ENCODE results near the gene ANKRD29.

ANKRD29 gene

GRCh38 chr18:23612434-23613090 lies 50.1 kb downstream of the ANKRD29 start:
- no peak for DNase-seq

- no peak for DNase-seq
Measured at GRCh38 chr18:23609390-23610023, 53.2 kb downstream of the ANKRD29 start.

GRCh38 chr18:23608211-23608610 lies 54.5 kb downstream of the ANKRD29 start:
- no peak for DNase-seq

GRCh38 chr18:23605941-23606340 lies 56.8 kb downstream of the ANKRD29 start:
- DNase-seq = no peak

DNA sequence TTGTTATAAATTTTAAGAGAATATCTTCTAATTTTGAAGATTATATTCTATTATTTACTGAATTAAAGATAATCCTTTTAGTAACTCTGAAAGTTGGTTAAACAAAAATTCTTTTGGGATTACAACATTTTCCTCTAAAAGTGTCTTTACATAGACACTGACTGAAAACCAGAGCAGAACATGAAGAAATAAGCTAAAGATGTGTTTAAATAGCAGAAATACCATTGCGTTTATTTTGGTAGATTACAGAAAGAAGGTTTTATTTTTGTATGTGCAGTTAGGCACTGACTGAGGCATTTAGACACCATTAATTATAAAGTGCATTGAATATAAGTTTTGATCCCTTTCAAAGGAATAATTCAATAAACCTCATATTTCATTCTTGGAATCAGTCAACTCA lies 62.9 kb downstream of the ANKRD29 start:
- DNase-seq = no peak

GRCh38 chr18:23596183-23596582 lies 66.5 kb downstream of the ANKRD29 start:
- no peak for DNase-seq

DNA sequence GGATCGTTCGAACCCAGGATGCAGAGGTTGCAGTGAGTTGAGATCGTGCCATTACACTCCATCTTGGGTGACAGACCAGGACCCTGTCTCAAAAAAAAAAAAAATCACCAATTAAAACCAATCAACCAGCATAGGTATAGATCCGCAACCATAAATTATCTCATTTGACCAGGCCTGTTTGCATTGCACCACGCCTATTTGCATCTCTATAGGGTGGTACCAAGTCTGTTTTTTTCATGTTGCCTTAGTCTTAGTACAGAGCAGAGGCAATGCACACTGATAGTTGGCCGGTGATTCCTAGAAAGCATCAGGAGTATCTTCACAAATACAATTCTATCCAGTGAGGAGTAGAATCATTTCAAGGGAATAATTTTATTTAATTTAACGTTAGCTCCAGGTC lies 67.1 kb downstream of the ANKRD29 start:
- no peak for DNase-seq

DNA sequence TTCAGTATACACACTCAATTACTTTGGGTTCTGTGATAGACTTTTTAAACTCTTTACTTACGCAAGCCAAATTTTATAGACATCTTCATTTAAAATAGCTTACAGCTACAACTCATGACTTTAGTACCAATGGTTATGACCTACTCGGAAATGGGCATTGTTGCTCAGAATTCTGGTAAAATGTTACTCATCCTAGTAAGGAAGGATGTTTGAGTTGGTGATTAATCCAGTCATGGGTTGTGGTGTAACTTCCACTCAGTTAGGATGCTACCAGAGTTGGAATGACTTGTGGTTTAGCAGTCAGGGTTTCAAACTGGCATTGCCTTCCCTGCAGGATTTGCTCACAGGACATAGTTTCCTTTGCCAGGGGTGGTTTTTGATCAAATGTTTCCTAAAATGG lies 69.0 kb downstream of the ANKRD29 start:
- DNase-seq = no peak

- no peak for DNase-seq
Measured at GRCh38 chr18:23592911-23593310, 69.8 kb downstream of the ANKRD29 start.

DNA sequence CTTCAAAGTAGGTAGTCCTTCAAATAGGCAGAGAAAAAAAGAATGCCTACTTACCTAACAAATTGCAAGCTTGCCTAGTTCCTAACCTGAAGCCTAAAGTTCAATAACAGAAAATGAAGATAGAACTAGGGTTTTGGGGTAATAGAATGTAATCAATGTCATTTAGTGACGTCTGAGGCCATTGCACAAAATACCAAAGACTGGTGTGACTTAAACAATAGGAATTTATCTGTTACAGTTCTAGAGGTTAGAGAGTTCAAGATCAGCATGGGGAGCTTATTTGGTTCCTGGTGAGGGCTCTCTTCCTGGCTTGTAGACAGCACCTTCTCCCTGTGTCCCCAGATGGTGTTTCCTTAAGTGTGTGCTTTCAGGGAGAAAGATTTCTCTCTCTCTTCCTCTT lies 71.7 kb downstream of the ANKRD29 start:
- no peak for DNase-seq

- no peak for DNase-seq
Measured at GRCh38 chr18:23588836-23589560, 73.7 kb downstream of the ANKRD29 start.

- DNase-seq = no peak
Measured at GRCh38 chr18:23587220-23587642, 75.5 kb downstream of the ANKRD29 start.

DNA sequence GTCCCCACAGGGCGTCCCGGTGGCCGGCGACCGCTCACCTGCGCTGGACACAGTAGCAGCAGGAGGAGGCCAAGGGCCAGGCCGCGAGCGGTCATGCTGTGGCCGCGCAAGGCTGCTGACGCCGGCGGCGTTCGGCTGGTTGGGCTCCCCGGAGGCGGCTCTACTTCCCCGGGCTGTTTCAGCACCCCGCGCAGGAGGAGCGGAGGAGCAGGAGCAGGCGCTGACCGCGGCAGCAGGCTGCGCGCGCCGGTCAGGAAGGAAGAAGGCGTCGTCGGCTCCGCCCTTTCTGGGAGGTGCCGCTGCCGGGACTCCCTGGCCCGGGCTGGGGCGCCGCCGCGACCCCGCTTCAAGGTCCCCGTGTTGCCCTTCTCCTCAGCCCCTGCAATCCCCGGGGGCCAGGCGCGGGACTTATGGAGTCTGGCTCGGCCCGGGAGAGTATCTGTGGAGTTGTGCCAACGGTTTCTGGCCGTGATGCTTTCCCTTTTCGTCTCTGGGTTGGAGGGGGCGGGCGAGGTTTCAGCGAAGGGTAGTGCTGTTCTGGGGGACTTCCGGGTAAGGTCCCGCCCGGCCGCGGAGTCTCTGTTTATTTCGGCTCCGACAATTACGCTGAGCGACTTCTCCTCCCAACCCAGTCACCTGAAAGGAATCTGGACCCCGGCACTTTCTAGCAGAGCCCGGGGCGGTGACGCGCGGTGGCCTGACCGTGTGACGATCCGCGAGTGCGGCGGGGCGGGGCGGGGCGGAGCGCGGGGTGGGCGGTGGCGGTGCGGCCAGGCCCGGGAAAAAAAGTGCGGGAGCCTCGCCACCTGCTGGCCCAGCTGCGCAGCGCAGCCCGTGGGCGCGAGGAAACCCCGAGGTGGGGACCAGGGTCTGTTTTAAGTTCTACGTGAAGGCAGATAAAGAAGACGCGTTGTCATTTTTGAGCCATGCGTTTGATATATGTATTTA lies 76.2 kb downstream of the ANKRD29 start, which contains the start of gene NPC1:
Gene NPC1, minus strand, starts transcription at position 258 of the 948 bp plus-strand sequence. Its CDS starts 163 bp downstream, at position 95.
- peak; percentile 97 for DNase-seq

DNA sequence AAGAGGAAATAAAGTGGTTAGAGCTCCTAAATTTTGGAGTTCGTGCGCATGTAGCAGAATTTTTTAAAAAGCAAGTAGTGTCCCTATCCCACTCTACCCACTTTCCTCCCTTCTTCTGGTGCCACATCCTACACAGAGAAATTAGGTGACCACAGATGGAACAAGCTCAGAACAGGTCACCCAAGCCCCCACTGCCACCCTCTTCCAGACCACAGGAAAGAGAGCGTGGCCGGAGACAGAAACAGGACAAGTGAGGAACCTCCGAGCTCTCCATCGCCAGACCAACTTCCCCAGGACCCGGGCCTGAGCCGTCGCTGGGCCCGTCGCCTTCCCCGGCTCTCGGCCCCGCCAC lies 76.8 kb downstream of the ANKRD29 start:
- no peak for DNase-seq

GRCh38 chr18:23585007-23585871 lies 77.5 kb downstream of the ANKRD29 start:
- no peak for DNase-seq

GRCh38 chr18:23584019-23584983 lies 78.4 kb downstream of the ANKRD29 start:
- DNase-seq = no peak

DNA sequence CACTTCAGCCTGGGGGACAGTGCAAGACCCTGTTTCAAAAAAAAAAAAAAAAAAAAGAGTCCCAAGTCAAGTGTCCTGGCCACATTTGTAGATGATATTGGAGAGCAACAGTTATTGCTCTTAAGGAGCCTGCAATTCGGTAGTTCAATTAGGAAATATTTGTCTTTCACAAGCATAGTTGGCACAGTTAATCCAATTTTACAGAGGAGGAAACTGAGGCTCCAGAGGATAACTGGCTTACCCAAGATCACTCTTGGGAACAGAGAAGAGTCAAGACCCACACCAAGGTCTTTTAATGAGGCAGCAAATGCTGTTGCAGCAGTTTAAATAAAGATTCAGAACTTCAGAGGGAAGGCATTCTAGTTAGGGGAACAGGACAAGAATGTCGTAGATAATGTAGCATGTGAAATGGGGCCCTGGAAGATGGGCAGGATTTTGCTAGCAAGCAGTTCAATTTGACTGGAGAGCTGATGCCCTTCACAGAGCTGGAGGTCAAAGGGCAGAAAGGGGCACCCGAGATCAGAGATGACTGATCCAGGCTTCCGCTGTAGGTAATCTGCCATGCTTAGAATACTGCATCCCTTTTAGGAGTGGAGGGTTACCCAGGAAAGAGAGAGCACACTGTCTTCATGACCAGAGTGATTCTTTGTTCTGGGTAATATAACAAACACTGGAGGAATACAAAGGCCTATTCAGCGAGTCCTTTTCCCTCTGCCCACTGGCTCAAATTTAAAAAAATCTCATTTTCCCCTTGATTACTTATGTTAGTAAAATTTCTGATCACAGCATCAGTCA lies 79.4 kb downstream of the ANKRD29 start:
- DNase-seq = no peak

DNA sequence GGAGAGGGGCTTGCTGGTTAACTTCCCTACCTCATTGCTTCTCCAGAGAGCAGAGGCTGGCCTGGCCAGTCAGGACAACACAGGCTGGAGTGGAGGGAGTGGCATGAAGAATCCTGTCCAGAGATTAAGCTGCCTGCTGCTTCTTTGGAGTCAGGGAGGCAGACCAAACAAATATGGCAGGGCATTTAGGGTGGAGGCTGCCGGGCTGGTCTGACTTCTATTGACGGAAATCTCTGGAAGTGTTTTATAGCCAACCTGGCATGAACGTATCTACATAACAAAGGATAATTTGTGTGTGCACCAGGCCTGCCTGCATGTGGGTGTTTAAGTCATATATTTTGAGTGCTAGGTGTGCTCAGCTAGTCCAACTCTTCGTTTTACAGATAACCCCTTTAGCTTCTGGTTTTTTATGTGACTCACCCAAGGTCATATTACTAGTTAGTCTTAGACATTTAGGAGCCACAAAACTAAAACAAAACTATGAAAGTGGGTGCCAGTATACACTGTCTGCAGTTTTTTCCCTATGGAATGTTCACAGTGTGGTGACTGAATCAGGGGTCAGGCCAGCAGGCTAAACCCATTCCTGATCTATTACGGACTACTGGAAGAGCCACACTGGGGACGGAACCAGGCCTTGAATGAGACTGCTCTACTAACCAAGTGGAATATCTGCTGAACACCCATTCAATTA lies 81.9 kb downstream of the ANKRD29 start:
- no peak for DNase-seq
